Measurements from ENCODE around the gene PLD4.

Gene PLD4

DNA sequence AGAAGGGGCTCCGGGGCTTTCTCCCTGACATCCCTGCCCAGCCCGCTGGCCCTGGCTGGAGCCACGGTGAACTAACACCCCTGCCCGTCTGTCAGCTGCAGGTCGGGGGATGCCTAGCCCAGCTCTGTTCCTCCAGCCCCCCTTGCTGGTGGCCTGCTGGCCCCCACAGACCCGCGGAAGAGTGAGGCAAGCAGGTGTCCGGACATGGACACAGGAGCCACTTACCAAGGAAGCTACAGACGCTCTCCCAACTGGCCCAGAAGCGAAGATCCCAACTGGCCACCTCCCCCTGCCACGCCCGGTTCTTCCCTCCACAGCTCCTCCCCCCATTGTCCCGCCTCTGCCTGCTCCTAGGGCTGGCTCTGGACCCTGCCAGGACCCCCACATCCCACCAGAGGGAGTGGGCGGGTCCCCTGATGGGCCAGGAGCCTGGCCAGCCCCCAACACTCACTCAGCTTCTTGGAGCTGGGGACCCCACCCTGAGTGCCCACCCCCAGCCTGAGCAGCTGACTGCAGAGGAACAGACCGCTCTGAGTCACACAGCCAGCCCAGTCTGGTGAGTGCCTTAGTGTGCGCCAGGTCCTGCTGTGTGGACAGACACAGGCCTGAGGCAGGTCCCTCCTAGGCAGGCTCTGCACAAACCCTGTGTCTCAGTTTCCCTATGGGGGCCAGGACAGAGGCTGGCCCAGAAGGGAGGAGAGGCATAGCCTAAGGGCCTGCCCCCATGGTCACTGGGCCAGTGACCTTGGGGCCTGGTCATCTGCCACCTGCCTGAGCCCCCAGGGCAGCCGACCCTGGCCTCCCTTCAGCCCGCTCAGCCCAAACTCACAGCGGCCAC lies 45.8 kb downstream of the PLD4 start:
- ChIA-PET POLR2A (no interaction called here), CTCF (interaction anchor here (1.2 to 1.5 kb wide), 2 partner anchors 70 to 75 kb away, joined by 3 to 4 read pairs; no protein-coding TSS in a partner anchor)
- TF ChIP-seq, protein P1, sequence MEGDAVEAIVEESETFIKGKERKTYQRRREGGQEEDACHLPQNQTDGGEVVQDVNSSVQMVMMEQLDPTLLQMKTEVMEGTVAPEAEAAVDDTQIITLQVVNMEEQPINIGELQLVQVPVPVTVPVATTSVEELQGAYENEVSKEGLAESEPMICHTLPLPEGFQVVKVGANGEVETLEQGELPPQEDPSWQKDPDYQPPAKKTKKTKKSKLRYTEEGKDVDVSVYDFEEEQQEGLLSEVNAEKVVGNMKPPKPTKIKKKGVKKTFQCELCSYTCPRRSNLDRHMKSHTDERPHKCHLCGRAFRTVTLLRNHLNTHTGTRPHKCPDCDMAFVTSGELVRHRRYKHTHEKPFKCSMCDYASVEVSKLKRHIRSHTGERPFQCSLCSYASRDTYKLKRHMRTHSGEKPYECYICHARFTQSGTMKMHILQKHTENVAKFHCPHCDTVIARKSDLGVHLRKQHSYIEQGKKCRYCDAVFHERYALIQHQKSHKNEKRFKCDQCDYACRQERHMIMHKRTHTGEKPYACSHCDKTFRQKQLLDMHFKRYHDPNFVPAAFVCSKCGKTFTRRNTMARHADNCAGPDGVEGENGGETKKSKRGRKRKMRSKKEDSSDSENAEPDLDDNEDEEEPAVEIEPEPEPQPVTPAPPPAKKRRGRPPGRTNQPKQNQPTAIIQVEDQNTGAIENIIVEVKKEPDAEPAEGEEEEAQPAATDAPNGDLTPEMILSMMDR (IDR thresholded peaks at IDR 0.05; ENCODE audit: control extremely low read depth, extremely low read depth, low read depth, missing control alignments), result no peak
- DNase-seq (ENCODE audit: extremely low spot score), result no peak

GRCh38 chr14:104971447-104972240 lies 47.0 kb downstream of the PLD4 start:
- DNase-seq (ENCODE audit: extremely low spot score), result no peak
- ChIA-PET CTCF (interaction anchor here (0.9 to 6.1 kb wide), 2 partner anchors 9 to 71 kb away, joined by 3 to 177 read pairs; no protein-coding TSS in a partner anchor), POLR2A (no interaction called here)
- TF ChIP-seq, protein P1 (IDR thresholded peaks at IDR 0.05; ENCODE audit: control extremely low read depth, extremely low read depth, low read depth, missing control alignments), result no peak

DNA sequence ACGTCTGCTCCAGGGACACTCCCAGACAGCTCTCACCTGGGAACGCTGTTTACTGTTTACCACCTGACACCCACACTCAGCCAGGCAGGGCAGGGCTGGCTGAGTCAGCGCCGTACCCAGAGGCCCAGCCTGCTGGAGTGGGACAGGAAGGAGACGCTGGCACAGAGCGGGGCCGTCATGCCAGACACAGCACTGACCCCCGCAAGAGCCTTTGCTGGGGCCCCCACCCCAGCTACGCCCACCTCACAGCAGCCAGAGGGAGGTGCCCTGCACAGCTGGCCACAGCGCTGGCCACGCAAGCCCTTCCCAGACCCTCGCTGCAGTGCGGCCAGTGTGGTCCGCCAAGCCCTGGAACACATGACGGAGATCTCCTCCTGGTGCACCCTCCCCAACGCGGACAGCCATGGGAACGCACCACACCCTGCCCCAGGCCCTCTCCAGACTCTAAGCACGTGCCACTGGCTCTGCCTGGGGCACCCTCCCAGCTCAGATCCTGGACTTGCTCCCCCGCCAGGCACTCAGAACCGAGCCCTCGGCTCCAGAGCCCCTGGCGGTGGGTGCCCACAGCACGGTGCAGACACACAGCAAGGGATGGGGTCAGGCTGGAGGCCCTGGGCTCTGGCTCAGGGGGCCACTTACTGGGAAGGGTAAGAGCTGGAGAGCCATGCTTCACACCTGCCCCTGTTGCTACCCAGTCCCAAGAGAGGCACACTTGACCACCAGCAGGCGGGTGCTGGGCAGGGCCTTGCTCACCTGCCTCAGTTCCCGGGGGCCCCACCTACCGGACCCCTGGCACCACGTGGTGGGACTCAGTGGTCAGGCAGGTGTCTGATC lies 47.8 kb downstream of the PLD4 start:
- no peak for DNase-seq (ENCODE audit: extremely low spot score)
- ChIA-PET POLR2A (interaction anchor here (0.6 kb wide), 1 partner anchor 77 kb away, joined by 3 read pairs; no protein-coding TSS in a partner anchor), CTCF (interaction anchor here (0.9 to 6.1 kb wide), 6 partner anchors 8 to 118 kb away, joined by 3 to 177 read pairs (median 12); no protein-coding TSS in a partner anchor)
- TF ChIP-seq, protein P1 (IDR thresholded peaks at IDR 0.05; ENCODE audit: control extremely low read depth, extremely low read depth, low read depth, missing control alignments), result no peak

- DNase-seq (ENCODE audit: extremely low spot score), result no peak
- TF ChIP-seq, protein P1 (IDR thresholded peaks at IDR 0.05; ENCODE audit: control extremely low read depth, extremely low read depth, low read depth, missing control alignments), result no peak
- ChIA-PET CTCF (interaction anchor here (0.9 to 6.1 kb wide), 6 partner anchors 9 to 118 kb away, joined by 3 to 177 read pairs (median 12); no protein-coding TSS in a partner anchor), POLR2A (no interaction called here)
Measured at GRCh38 chr14:104973135-104973384, 48.4 kb downstream of the PLD4 start.

DNA sequence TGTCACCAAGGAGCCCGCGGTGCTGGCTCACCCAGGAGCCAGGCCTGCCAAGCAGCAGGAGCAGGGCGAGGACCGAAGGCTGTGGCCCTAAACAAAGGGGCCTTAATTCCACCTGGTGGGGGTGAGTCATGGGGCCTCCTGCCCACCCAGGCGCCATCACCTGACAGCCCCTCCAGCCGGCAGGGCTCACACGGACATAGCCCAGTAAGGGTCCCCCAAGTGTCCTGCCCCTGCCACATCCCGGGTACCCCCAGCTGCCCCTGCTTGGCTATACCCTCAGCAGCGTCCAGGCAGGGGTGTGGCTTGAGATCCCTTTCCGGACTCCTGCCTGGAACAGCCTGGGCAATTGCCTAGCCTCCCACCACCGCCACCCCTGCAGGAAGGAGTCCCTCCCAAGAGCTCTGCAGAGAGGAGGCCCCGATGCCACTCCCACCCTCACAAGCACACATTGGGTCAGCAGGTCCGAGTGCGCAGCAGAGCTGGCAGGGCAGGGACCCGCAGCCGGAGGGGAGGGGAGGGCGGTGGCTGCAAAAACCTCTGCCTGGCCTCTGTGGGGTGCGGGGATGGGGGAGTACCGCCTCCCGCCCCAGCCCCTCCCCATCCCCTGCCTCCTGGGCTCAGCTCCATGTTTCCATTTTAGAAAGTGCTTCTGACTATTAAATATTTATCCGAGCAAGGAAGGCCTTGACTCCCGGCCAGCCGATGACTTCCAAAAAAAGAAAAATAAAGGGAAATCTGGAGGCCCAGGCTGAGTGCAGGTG lies 48.9 kb downstream of the PLD4 start:
- ChIA-PET CTCF (interaction anchor here (0.9 to 6.1 kb wide), 7 partner anchors 10 to 117 kb away, joined by 3 to 177 read pairs (median 17); no protein-coding TSS in a partner anchor), POLR2A (no interaction called here)
- DNase-seq (ENCODE audit: extremely low spot score), result no peak
- TF ChIP-seq, protein P1 (IDR thresholded peaks at IDR 0.05; ENCODE audit: control extremely low read depth, extremely low read depth, low read depth, missing control alignments), result no peak
